ENCODE measurements around the gene HOMER1. TPM values are rescaled to one million over a fixed set of nuclear protein-coding genes. Genes with fewer than 3 reads are reported as not detected.

The HOMER1 gene
- total and polyA plus RNA-seq, 9 of the 15 experiments (the other 6 are each of a cell fraction or from before 2014, with no cell fraction given): 6.3 to 39.9 (median 9.9) TPM

DNA sequence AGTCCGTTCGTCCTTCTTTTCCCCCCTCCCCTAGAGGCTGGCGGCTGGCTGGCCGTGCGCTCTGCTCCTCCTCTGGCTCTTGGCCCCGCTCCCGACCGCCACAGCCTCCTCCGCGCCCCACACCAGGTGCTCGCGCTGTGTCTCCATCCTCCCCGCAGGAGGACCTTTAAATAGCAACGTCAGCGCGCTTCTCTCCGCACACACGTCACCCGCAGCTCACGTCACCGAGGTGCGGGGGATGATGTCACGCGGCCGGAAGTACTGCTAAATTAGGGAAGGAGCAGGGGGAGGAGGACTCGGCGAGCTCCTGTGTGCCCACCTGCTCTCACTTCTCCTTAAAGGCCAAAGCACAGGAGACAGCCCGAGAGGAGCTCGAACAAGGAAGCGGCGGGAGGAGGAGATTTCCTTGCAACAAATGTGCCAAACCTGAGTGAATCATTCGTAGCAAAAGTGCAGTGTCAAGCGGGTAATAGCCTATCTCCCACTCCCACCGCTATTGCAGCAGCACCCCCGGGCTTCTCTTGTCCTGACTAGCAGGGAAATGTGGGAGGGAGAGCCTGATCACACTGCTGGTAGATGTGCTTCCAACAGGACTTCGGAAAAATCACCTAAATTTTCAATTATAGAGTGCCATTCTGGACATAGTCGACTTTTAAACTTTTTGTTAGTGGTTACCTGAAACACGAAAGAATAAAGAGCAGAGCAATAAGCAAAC, 614 bp upstream of the HOMER1 start (continued):
- TF ChIP-seq KDM2B (CRISPR knock-in tag; IDR thresholded peaks at IDR 0.05): no peak
- TF ChIP-seq ZNF174 (CRISPR knock-in tag; IDR thresholded peaks at IDR 0.05): no peak
- peak; percentile 99 for TF ChIP-seq ZNF316 (IDR thresholded peaks at IDR 0.05)
- TF ChIP-seq ESRRB (CRISPR knock-in tag; IDR thresholded peaks at IDR 0.05; ENCODE audit: borderline replicate concordance): no peak
- TF ChIP-seq, protein P1, sequence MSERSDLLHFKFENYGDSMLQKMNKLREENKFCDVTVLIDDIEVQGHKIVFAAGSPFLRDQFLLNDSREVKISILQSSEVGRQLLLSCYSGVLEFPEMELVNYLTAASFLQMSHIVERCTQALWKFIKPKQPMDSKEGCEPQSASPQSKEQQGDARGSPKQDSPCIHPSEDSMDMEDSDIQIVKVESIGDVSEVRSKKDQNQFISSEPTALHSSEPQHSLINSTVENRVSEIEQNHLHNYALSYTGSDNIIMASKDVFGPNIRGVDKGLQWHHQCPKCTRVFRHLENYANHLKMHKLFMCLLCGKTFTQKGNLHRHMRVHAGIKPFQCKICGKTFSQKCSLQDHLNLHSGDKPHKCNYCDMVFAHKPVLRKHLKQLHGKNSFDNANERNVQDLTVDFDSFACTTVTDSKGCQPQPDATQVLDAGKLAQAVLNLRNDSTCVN (CRISPR knock-in tag; IDR thresholded peaks at IDR 0.05): no peak
- no peak for TF ChIP-seq NUFIP1 (IDR thresholded peaks at IDR 0.05; ENCODE audit: partially characterized antibody)
- TF ChIP-seq, protein P2, sequence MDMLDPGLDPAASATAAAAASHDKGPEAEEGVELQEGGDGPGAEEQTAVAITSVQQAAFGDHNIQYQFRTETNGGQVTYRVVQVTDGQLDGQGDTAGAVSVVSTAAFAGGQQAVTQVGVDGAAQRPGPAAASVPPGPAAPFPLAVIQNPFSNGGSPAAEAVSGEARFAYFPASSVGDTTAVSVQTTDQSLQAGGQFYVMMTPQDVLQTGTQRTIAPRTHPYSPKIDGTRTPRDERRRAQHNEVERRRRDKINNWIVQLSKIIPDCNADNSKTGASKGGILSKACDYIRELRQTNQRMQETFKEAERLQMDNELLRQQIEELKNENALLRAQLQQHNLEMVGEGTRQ (CRISPR knock-in tag; IDR thresholded peaks at IDR 0.05): 0 out of 2 replicates have a peak, but pooled peaks have one; percentile 37
- TF ChIP-seq NR3C1 (CRISPR knock-in tag; IDR thresholded peaks at IDR 0.05): no peak
- TF ChIP-seq THRAP3 (IDR thresholded peaks at IDR 0.05; ENCODE audit: borderline replicate concordance): no peak
- TF ChIP-seq, protein P3, sequence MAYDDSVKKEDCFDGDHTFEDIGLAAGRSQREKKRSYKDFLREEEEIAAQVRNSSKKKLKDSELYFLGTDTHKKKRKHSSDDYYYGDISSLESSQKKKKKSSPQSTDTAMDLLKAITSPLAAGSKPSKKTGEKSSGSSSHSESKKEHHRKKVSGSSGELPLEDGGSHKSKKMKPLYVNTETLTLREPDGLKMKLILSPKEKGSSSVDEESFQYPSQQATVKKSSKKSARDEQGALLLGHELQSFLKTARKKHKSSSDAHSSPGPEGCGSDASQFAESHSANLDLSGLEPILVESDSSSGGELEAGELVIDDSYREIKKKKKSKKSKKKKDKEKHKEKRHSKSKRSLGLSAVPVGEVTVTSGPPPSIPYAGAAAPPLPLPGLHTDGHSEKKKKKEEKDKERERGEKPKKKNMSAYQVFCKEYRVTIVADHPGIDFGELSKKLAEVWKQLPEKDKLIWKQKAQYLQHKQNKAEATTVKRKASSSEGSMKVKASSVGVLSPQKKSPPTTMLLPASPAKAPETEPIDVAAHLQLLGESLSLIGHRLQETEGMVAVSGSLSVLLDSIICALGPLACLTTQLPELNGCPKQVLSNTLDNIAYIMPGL (CRISPR knock-in tag; IDR thresholded peaks at IDR 0.05): no peak; the same call in 1 of the 2 replicates
- no peak for TF ChIP-seq CLOCK (CRISPR knock-in tag; IDR thresholded peaks at IDR 0.05; ENCODE audit: borderline replicate concordance)
- TF ChIP-seq MYNN (IDR thresholded peaks at IDR 0.05): peak; percentile 82; the same call in 1 of the 2 replicates
- TF ChIP-seq MYNN (CRISPR knock-in tag; IDR thresholded peaks at IDR 0.05): no peak
- no peak for TF ChIP-seq CREBBP (IDR thresholded peaks at IDR 0.05; ENCODE audit: low read depth, low read length)
- TF ChIP-seq, protein P4, sequence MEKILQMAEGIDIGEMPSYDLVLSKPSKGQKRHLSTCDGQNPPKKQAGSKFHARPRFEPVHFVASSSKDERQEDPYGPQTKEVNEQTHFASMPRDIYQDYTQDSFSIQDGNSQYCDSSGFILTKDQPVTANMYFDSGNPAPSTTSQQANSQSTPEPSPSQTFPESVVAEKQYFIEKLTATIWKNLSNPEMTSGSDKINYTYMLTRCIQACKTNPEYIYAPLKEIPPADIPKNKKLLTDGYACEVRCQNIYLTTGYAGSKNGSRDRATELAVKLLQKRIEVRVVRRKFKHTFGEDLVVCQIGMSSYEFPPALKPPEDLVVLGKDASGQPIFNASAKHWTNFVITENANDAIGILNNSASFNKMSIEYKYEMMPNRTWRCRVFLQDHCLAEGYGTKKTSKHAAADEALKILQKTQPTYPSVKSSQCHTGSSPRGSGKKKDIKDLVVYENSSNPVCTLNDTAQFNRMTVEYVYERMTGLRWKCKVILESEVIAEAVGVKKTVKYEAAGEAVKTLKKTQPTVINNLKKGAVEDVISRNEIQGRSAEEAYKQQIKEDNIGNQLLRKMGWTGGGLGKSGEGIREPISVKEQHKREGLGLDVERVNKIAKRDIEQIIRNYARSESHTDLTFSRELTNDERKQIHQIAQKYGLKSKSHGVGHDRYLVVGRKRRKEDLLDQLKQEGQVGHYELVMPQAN (IDR thresholded peaks at IDR 0.05; ENCODE audit: borderline replicate concordance): peak; percentile 91; the same call in 1 of the 2 replicates
- TF ChIP-seq MBD2 (IDR thresholded peaks at IDR 0.05; ENCODE audit: borderline replicate concordance, low read depth): peak; percentile 50; the same call in 1 of the 2 replicates
- no peak for TF ChIP-seq ZNF655 (CRISPR knock-in tag; IDR thresholded peaks at IDR 0.05)
- peak in 1 of 2 experiments; percentile 73; a peak in 3 of 4 replicates for TF ChIP-seq FOXK2 (conservative IDR thresholded peaks at IDR 0.05 in 1 of 2, IDR thresholded peaks at IDR 0.05 in 1 of 2; ENCODE audit: low read depth in 2 of 2)
